Peyer's patch (tissue), 4 donors: ENCODE results near the gene ESPL1. TPM values are rescaled to one million over a fixed set of nuclear protein-coding genes. Genes with fewer than 3 reads are reported as not detected.

Experiments
- DNase-seq, 3 donors: peaks; one replicate each; pipeline ENCODE4 v3.0.0-alpha.2; 2017 to 2019
- H3K27ac ChIP-seq, 4 donors: fragments of 200-600 bp; sonication (generic); one replicate each; pipeline ENCODE4 v1.5.1; 2016 to 2019
- H3K27me3 ChIP-seq, 2 donors: fragments of 200-600 bp; sonication (generic); one replicate each; pipeline ENCODE4 v1.5.1; 2019
- H3K36me3 ChIP-seq, 3 donors: fragments of 200-600 bp; sonication (generic); one replicate each; pipeline ENCODE4 v1.5.1; 2016 to 2019
- H3K4me1 ChIP-seq, 4 donors: fragments of 200-600 bp; sonication (generic); one replicate each; pipeline ENCODE4 v1.5.1; 2016 to 2019
- H3K4me3 ChIP-seq, 4 donors: fragments of 200-600 bp; sonication (generic); 1 replicate in 3 of 4; 2 replicates in 1 of 4; pipeline ENCODE4 v1.5.1; 2016 to 2019; ENCODE audit warnings: mild to moderate bottlenecking in 1 of 4
- H3K9me3 ChIP-seq, 4 donors: fragments of 200-600 bp; sonication (generic); one replicate each; pipeline ENCODE4 v1.5.1; 2016 to 2019; ENCODE audit warnings: mild to moderate bottlenecking in 1 of 4
- POLR2A ChIP-seq, 2 donors: fragments of 450-650 bp; IDR thresholded peaks; one replicate each; pipeline ENCODE4 v1.5.1; 2017; ENCODE audit warnings: antibody characterized with exemption in 2 of 2, mild to moderate bottlenecking in 2 of 2, moderate library complexity in 2 of 2
- total RNA-seq, 4 donors: library from RNA; depleted of rRNA; stranded (reverse); fragments of >200 nt; gene quantifications; one replicate each; pipeline ENCODE4 v1.1.0, GENCODE V29; 2016
- TF ChIP-seq, protein P1 (sequence below), 6 experiments: fragments of 450-650 bp in 4 of 6; fragments of 200-600 bp in 2 of 6; sonication (generic) in 1 of 6; IDR thresholded peaks; one replicate each; pipeline ENCODE4 v1.5.1; 2017 to 2019; ENCODE audit warnings: antibody characterized with exemption in 6 of 6, mild to moderate bottlenecking in 3 of 6, moderate library complexity in 1 of 6

ESPL1 gene
- total RNA-seq, 4 donors from 2014 or later: 47.0 to 108 (median 87.0) TPM

DNA sequence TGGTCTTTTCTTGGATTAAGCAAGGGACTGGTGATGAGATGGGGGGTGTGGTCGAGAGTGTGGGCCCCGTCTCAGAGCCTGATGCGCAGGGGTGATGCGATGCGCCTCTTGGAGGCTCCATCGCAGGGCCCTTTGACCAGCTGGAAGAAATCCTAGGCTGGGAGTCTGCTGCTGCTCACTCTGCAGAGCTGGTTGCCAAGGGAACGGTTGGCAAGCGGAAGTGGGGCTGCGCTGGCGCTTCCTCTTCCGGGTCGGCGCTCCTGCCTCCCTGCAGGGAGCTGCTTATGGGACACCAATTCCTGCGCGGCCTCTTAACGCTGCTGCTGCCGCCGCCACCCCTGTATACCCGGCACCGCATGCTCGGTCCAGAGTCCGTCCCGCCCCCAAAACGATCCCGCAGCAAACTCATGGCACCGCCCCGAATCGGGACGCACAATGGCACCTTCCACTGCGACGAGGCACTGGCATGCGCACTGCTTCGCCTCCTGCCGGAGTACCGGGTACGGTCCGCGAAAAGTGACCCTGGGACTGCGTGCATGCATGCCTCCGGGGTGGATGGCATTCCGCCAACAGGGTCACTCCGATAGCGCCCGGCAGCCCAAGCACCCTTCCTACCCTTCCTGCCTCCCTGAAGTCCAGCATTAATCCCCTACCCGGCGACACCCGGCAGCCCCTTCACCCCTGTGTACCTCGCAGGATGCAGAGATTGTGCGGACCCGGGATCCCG is 31.5 kb downstream of the ESPL1 start, which contains the start of gene MYG1:
Gene MYG1, plus strand, starts transcription at position 242 of the 727 bp plus-strand sequence. Its CDS starts 43 bp downstream, at position 285.
- peaks cover 0 to 54% (median 21%) of the 10 kb centered on the region in 4 donors for H3K4me1 ChIP-seq
- H3K27me3 ChIP-seq: no peaks in the 10 kb centered on the region
- DNase-seq: peak; percentile 85 to 95 (median 93)
- TF ChIP-seq, protein P1, sequence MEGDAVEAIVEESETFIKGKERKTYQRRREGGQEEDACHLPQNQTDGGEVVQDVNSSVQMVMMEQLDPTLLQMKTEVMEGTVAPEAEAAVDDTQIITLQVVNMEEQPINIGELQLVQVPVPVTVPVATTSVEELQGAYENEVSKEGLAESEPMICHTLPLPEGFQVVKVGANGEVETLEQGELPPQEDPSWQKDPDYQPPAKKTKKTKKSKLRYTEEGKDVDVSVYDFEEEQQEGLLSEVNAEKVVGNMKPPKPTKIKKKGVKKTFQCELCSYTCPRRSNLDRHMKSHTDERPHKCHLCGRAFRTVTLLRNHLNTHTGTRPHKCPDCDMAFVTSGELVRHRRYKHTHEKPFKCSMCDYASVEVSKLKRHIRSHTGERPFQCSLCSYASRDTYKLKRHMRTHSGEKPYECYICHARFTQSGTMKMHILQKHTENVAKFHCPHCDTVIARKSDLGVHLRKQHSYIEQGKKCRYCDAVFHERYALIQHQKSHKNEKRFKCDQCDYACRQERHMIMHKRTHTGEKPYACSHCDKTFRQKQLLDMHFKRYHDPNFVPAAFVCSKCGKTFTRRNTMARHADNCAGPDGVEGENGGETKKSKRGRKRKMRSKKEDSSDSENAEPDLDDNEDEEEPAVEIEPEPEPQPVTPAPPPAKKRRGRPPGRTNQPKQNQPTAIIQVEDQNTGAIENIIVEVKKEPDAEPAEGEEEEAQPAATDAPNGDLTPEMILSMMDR (IDR thresholded peaks at IDR 0.05): peak; percentile 9 to 51 (median 30)
- peak; percentile 53 to 65 for TF ChIP-seq POLR2A (IDR thresholded peaks at IDR 0.05)
- H3K27ac ChIP-seq: peak within 1 kb of the TSS; percentile 53 to 87 (median 62)
- no peaks in the 10 kb centered on the region for H3K9me3 ChIP-seq
- H3K4me3 ChIP-seq: peak within 1 kb of the TSS; percentile 74 to 85 (median 75)
- peaks cover 0 to 30% (median 0%) of the 10 kb centered on the region in 3 donors for H3K36me3 ChIP-seq

DNA sequence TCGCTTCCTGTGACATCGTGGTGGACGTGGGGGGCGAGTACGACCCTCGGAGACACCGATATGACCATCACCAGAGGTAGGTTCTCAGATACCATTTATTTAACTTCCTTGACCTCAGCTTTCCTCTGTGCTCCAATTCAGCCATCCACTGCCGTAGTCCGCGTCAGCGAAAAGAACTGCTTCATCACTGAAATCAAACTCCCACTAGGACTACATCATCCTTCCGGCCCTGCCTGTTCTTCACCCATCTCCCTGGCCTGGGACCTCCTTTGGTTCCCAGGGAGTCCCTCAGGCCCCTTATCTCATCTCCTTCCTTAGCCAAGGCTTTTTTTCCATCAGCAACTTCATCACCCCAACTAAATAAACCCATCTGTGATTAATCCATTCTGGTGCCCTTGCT is 32.1 kb downstream of the ESPL1 start:
- peaks cover 0 to 54% (median 18%) of the 10 kb centered on the region in 4 donors for H3K4me1 ChIP-seq
- DNase-seq: no peak
- H3K4me3 ChIP-seq: peak overlapping the region; percentile 74 to 85 (median 75)
- peak overlapping the region; percentile 53 to 87 (median 62) for H3K27ac ChIP-seq
- TF ChIP-seq, protein P1 (IDR thresholded peaks at IDR 0.05): no peak
- no peak for TF ChIP-seq POLR2A (IDR thresholded peaks at IDR 0.05)
- peaks cover 0 to 31% (median 0%) of the 10 kb centered on the region in 3 donors for H3K36me3 ChIP-seq
- no peaks in the 10 kb centered on the region for H3K9me3 ChIP-seq
- no peaks in the 10 kb centered on the region for H3K27me3 ChIP-seq

DNA sequence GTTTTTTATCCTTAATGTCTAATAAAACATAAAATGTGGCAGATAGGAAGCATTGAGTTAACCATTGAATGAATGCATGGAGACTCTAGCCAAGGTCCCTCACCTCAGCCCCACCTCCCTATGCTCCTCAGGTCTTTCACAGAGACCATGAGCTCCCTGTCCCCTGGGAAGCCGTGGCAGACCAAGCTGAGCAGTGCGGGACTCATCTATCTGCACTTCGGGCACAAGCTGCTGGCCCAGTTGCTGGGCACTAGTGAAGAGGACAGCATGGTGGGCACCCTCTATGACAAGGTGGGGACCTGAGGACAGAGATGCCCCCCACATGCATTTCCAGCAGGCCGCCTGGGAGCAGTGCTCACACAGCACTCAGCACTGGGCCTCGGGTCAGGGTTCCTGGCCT is 34.8 kb downstream of the ESPL1 start:
- Histone ChIP-seq H3K27ac (no peak overlapping the region), H3K4me3 (no peak overlapping the region), H3K27me3 (no peaks in the 10 kb centered on the region), H3K36me3 (peaks cover 0 to 54% (median 0%) of the 10 kb centered on the region in 3 donors), H3K4me1 (peaks cover 0 to 36% (median 15%) of the 10 kb centered on the region in 4 donors), H3K9me3 (no peaks in the 10 kb centered on the region)
- TF ChIP-seq, protein P1 (IDR thresholded peaks at IDR 0.05): no peak
- no peak for TF ChIP-seq POLR2A (IDR thresholded peaks at IDR 0.05)
- no peak for DNase-seq

DNA sequence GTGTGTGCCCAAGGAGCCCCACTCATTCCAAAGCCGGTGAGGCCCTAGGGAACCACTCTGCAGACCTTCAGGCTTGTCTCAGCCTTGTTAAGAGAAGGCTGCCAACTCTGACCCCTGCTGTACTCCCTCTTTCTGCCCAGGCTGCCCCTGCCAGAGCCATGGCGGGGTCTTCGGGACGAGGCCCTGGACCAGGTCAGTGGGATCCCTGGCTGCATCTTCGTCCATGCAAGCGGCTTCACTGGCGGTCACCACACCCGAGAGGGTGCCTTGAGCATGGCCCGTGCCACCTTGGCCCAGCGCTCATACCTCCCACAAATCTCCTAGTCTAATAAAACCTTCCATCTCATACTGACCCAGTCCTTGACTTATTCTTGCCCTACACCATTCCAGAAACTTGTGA is 38.7 kb downstream of the ESPL1 start:
- no peaks in the 10 kb centered on the region for H3K27me3 ChIP-seq
- no peaks in the 10 kb centered on the region for H3K9me3 ChIP-seq
- peaks cover 0 to 7% (median 0%) of the 10 kb centered on the region in 4 donors for H3K4me1 ChIP-seq
- H3K36me3 ChIP-seq: peaks cover 0 to 86% (median 0%) of the 10 kb centered on the region in 3 donors
- no peak overlapping the region for H3K4me3 ChIP-seq
- TF ChIP-seq, protein P1 (IDR thresholded peaks at IDR 0.05): no peak
- no peak for TF ChIP-seq POLR2A (IDR thresholded peaks at IDR 0.05)
- no peak overlapping the region for H3K27ac ChIP-seq
- no peak for DNase-seq

DNA sequence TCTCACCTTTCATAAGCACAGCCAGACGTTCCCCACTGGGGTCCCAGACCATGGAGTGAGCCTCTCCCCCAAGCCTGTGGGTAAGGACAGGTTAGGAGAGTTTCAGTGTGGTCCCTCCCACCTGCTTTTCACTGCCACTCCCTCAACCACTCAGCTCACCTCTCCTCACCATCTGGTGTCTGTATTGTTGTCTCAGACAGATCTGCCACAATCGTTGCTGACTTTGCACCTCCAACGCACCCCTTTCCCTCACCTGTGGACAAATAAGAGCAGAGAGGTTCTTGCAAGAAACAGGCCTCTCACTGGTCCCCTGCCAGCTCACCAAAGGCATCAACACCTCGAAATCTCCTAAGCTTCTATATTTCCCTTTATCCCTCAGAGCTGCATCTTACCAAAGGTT is 40.2 kb downstream of the ESPL1 start:
- no peaks in the 10 kb centered on the region for H3K9me3 ChIP-seq
- H3K36me3 ChIP-seq: peaks cover 0 to 74% (median 0%) of the 10 kb centered on the region in 3 donors
- no peak overlapping the region for H3K27ac ChIP-seq
- DNase-seq: no peak
- no peaks in the 10 kb centered on the region for H3K4me1 ChIP-seq
- TF ChIP-seq, protein P1 (IDR thresholded peaks at IDR 0.05): no peak
- TF ChIP-seq POLR2A (IDR thresholded peaks at IDR 0.05): no peak
- no peak overlapping the region for H3K4me3 ChIP-seq
- no peaks in the 10 kb centered on the region for H3K27me3 ChIP-seq
